Muscle layer of colon (tissue), 2 donors: ENCODE results near the gene POP4.
A peak's percentile ranks its signal among the peaks of the same experiment; 100 is the strongest.

ENCODE experiments used
- H3K27ac ChIP-seq: one replicate; pipeline ENCODE4 v1.7.0; 2013; ENCODE audit warnings: low read depth, mild to moderate bottlenecking, low read length, moderate library complexity
- H3K27me3 ChIP-seq, 2 donors: one replicate each; pipeline ENCODE4 v1.7.0; 2013; ENCODE audit warnings: low read length in 2 of 2, mild to moderate bottlenecking in 2 of 2; ENCODE audit not compliant: insufficient read depth in 2 of 2, control insufficient read depth in 1 of 2
- H3K36me3 ChIP-seq: one replicate; pipeline ENCODE4 v1.7.0; 2013; ENCODE audit warnings: mild to moderate bottlenecking, low read length; ENCODE audit not compliant: insufficient read depth
- H3K4me1 ChIP-seq: one replicate; pipeline ENCODE4 v1.7.0; 2013; ENCODE audit warnings: mild to moderate bottlenecking, low read length; ENCODE audit not compliant: insufficient read depth
- H3K4me3 ChIP-seq, 2 donors: one replicate each; pipeline ENCODE4 v1.7.0; 2013; ENCODE audit warnings: low read length in 2 of 2, low read depth in 1 of 2, mild to moderate bottlenecking in 1 of 2, moderate library complexity in 1 of 2
- H3K9ac ChIP-seq: one replicate; pipeline ENCODE4 v1.7.0; 2013; ENCODE audit warnings: low read length
- H3K9me3 ChIP-seq: one replicate; pipeline ENCODE4 v1.7.0; 2013; ENCODE audit warnings: mild to moderate bottlenecking, low read length
- donor health status: abdominal sarcoma.
- donor health status: Adenocarcinoma of cecum.

The POP4 gene

GRCh38 chr19:29596885-29597525 is 9.1 kb upstream of the POP4 start:
- H3K36me3 ChIP-seq: no peaks in the 10 kb centered on the region
- no peaks in the 10 kb centered on the region for H3K4me1 ChIP-seq
- peaks cover 0 to 11% of the 10 kb centered on the region in 2 donors for H3K27me3 ChIP-seq
- no peak overlapping the region for H3K4me3 ChIP-seq
- H3K27ac ChIP-seq: no peak overlapping the region
- no peaks in the 10 kb centered on the region for H3K9me3 ChIP-seq
- no peak overlapping the region for H3K9ac ChIP-seq

- Histone ChIP-seq H3K27me3 (peaks cover 0 to 11% of the 10 kb centered on the region in 2 donors), H3K27ac (no peak overlapping the region), H3K4me3 (no peak overlapping the region), H3K4me1 (no peaks in the 10 kb centered on the region), H3K9me3 (no peaks in the 10 kb centered on the region), H3K36me3 (no peaks in the 10 kb centered on the region), H3K9ac (no peak overlapping the region)
These were observed 8.0 kb upstream of the POP4 start for GRCh38 chr19:29598036-29598435.

- peaks cover 0 to 11% of the 10 kb centered on the region in 2 donors for H3K27me3 ChIP-seq
- H3K9ac ChIP-seq: no peak overlapping the region
- H3K9me3 ChIP-seq: no peaks in the 10 kb centered on the region
- H3K4me3 ChIP-seq: no peak overlapping the region
- no peaks in the 10 kb centered on the region for H3K4me1 ChIP-seq
- no peak overlapping the region for H3K27ac ChIP-seq
- no peaks in the 10 kb centered on the region for H3K36me3 ChIP-seq
These were observed 7.6 kb upstream of the POP4 start for GRCh38 chr19:29598496-29598895.

- Histone ChIP-seq H3K27ac (no peak overlapping the region), H3K4me3 (no peak overlapping the region), H3K4me1 (peaks cover 9% of the 10 kb centered on the region), H3K9ac (no peak overlapping the region), H3K36me3 (no peaks in the 10 kb centered on the region), H3K9me3 (no peaks in the 10 kb centered on the region), H3K27me3 (no peaks in the 10 kb centered on the region)
These were observed 2.8 kb upstream of the POP4 start for GRCh38 chr19:29603308-29603707.

- peak overlapping the region; percentile 97 for H3K27ac ChIP-seq
- peak overlapping the region; percentile 89 for H3K9ac ChIP-seq
- H3K4me1 ChIP-seq: peaks cover 9% of the 10 kb centered on the region
- H3K4me3 ChIP-seq: peak overlapping the region; percentile 93 to 99
- peaks cover 18% of the 10 kb centered on the region for H3K36me3 ChIP-seq
- H3K27me3 ChIP-seq: no peaks in the 10 kb centered on the region
- H3K9me3 ChIP-seq: no peaks in the 10 kb centered on the region
These were observed 301 bp downstream of the POP4 start for GRCh38 chr19:29606420-29606747.

GRCh38 chr19:29609636-29610035 is 3.6 kb downstream of the POP4 start:
- Histone ChIP-seq H3K4me1 (peaks cover 9% of the 10 kb centered on the region), H3K27ac (no peak overlapping the region), H3K9ac (no peak overlapping the region), H3K36me3 (peaks cover 48% of the 10 kb centered on the region), H3K9me3 (no peaks in the 10 kb centered on the region), H3K4me3 (no peak overlapping the region), H3K27me3 (no peaks in the 10 kb centered on the region)

GRCh38 chr19:29610213-29610573 is 4.1 kb downstream of the POP4 start:
- H3K4me3 ChIP-seq: no peak overlapping the region
- no peaks in the 10 kb centered on the region for H3K9me3 ChIP-seq
- H3K27ac ChIP-seq: no peak overlapping the region
- H3K4me1 ChIP-seq: peaks cover 9% of the 10 kb centered on the region
- H3K9ac ChIP-seq: no peak overlapping the region
- H3K36me3 ChIP-seq: peaks cover 49% of the 10 kb centered on the region
- H3K27me3 ChIP-seq: no peaks in the 10 kb centered on the region

- Histone ChIP-seq H3K27me3 (no peaks in the 10 kb centered on the region), H3K9ac (no peak overlapping the region), H3K4me3 (no peak overlapping the region), H3K4me1 (peaks cover 9% of the 10 kb centered on the region), H3K9me3 (no peaks in the 10 kb centered on the region), H3K36me3 (peaks cover 54% of the 10 kb centered on the region), H3K27ac (no peak overlapping the region)
These were observed 4.6 kb downstream of the POP4 start for GRCh38 chr19:29610574-29611271.

- Histone ChIP-seq H3K9me3 (no peaks in the 10 kb centered on the region), H3K27me3 (no peaks in the 10 kb centered on the region), H3K4me1 (peaks cover 2% of the 10 kb centered on the region), H3K36me3 (peaks cover 54% of the 10 kb centered on the region), H3K27ac (no peak overlapping the region), H3K9ac (no peak overlapping the region), H3K4me3 (no peak overlapping the region)
These were observed 6.0 kb downstream of the POP4 start for GRCh38 chr19:29612121-29612520.

- Histone ChIP-seq H3K4me1 (no peaks in the 10 kb centered on the region), H3K27me3 (no peaks in the 10 kb centered on the region), H3K9ac (no peak overlapping the region), H3K27ac (no peak overlapping the region), H3K36me3 (peaks cover 54% of the 10 kb centered on the region), H3K9me3 (no peaks in the 10 kb centered on the region), H3K4me3 (no peak overlapping the region)
These were observed 6.9 kb downstream of the POP4 start for GRCh38 chr19:29612801-29613595.

GRCh38 chr19:29614046-29614445 is 8.0 kb downstream of the POP4 start:
- H3K9ac ChIP-seq: no peak overlapping the region
- no peak overlapping the region for H3K4me3 ChIP-seq
- H3K27ac ChIP-seq: no peak overlapping the region
- no peaks in the 10 kb centered on the region for H3K27me3 ChIP-seq
- no peaks in the 10 kb centered on the region for H3K4me1 ChIP-seq
- peaks cover 51% of the 10 kb centered on the region for H3K36me3 ChIP-seq
- no peaks in the 10 kb centered on the region for H3K9me3 ChIP-seq
